Daoy (cell line): ENCODE measurements around the gene SNX30. TPM values are rescaled to one million over a fixed set of nuclear protein-coding genes. Genes with fewer than 3 reads are reported as not detected.

Source experiments
- DNase-seq: peaks from one replicate; pipeline ENCODE4 v3.0.0-alpha.2; 2015; ENCODE audit warnings: low read depth
- total RNA-seq: library from RNA; depleted of rRNA; stranded (reverse); fragments of >200 nt; shearing (Covaris generic); gene quantifications from 2 replicates; pipeline ENCODE4 v1.2.3, GENCODE V29; 2014

SNX30 gene
- total RNA-seq, 1 experiment from 2014 or later = 17.1 TPM

GRCh38 chr9:112752334-112753125 is 2.0 kb downstream of the SNX30 start:
- DNase-seq = no peak

GRCh38 chr9:112753725-112754124 is 3.2 kb downstream of the SNX30 start:
- DNase-seq = peak; percentile 85

GRCh38 chr9:112754578-112754977 is 4.0 kb downstream of the SNX30 start:
- peak; percentile 80 for DNase-seq

- no peak for DNase-seq
Observed at GRCh38 chr9:112755016-112755427, 4.5 kb downstream of the SNX30 start.

- DNase-seq = no peak
Observed at GRCh38 chr9:112755675-112756074, 5.1 kb downstream of the SNX30 start.

- peak; percentile 47 for DNase-seq
Observed at GRCh38 chr9:112757282-112757883, 6.8 kb downstream of the SNX30 start.

- no peak for DNase-seq
Observed at GRCh38 chr9:112757940-112758339, 7.4 kb downstream of the SNX30 start.

- DNase-seq = no peak
Observed at GRCh38 chr9:112760821-112761220, 10.3 kb downstream of the SNX30 start.

GRCh38 chr9:112761912-112762655 is 11.5 kb downstream of the SNX30 start:
- no peak for DNase-seq

- no peak for DNase-seq
Observed at GRCh38 chr9:112762726-112763518, 12.4 kb downstream of the SNX30 start.

- DNase-seq = peak; percentile 48
Observed at GRCh38 chr9:112764344-112764743, 13.8 kb downstream of the SNX30 start.

GRCh38 chr9:112764837-112765236 is 14.3 kb downstream of the SNX30 start:
- no peak for DNase-seq

- DNase-seq = no peak
Observed at GRCh38 chr9:112765281-112765680, 14.7 kb downstream of the SNX30 start.

GRCh38 chr9:112771359-112772214 is 21.0 kb downstream of the SNX30 start:
- no peak for DNase-seq

- no peak for DNase-seq
Observed at GRCh38 chr9:112772215-112772509, 21.6 kb downstream of the SNX30 start.

GRCh38 chr9:112772551-112772950 is 22.0 kb downstream of the SNX30 start:
- DNase-seq = no peak

GRCh38 chr9:112774006-112774996 is 23.7 kb downstream of the SNX30 start:
- no peak for DNase-seq

- DNase-seq = peak; percentile 71
Observed at GRCh38 chr9:112777914-112778313, 27.4 kb downstream of the SNX30 start.

GRCh38 chr9:112780450-112781036 is 30.0 kb downstream of the SNX30 start:
- no peak for DNase-seq
